ENCODE data around the gene LDLRAP1.

GRCh38 chr1:25557543-25557942 is 14.1 kb downstream of the LDLRAP1 start:
- TF ChIP-seq CTCF (IDR thresholded peaks at IDR 0.05), result no peak
- no peak for TF ChIP-seq EZH2 (IDR thresholded peaks at IDR 0.05; ENCODE audit: borderline replicate concordance, insufficient read depth, low read depth, low read length, poor library complexity, severe bottlenecking)

Measured in B cell (primary cell).